Ascending aorta (tissue), 2 donors: ENCODE measurements around the gene KIF26B. TPM values are rescaled to one million over a fixed set of nuclear protein-coding genes. Genes with fewer than 3 reads are reported as not detected.

Source experiments
- DNase-seq, 2 donors: peaks; one replicate each; pipeline ENCODE4 v3.0.0-alpha.2; 2019; ENCODE audit warnings: low spot score in 2 of 2
- H3K27ac ChIP-seq, 2 donors: fragments of 200-600 bp; sonication (generic); one replicate each; pipeline ENCODE4 v1.5.1; 2016 to 2017; ENCODE audit warnings: mild to moderate bottlenecking in 1 of 2
- H3K27me3 ChIP-seq: fragments of 200-600 bp; sonication (generic); one replicate; pipeline ENCODE4 v1.5.1; 2017
- H3K36me3 ChIP-seq, 2 donors: fragments of 200-600 bp; sonication (generic); one replicate each; pipeline ENCODE4 v1.5.1; 2016
- H3K4me1 ChIP-seq, 2 donors: fragments of 200-600 bp; sonication (generic); one replicate each; pipeline ENCODE4 v1.5.1; 2016 to 2017; ENCODE audit warnings: mild to moderate bottlenecking in 1 of 2
- H3K4me3 ChIP-seq, 2 donors: fragments of 200-600 bp; sonication (generic); one replicate each; pipeline ENCODE4 v1.5.1; 2016 to 2017; ENCODE audit warnings: mild to moderate bottlenecking in 1 of 2
- H3K9me3 ChIP-seq, 2 donors: fragments of 200-600 bp; sonication (generic); one replicate each; pipeline ENCODE4 v1.5.1; 2016
- CTCF ChIP-seq, 3 experiments: fragments of 200-600 bp in 2 of 3; fragments of 450-650 bp in 1 of 3; sonication (generic) in 2 of 3; IDR thresholded peaks; one replicate each; pipeline ENCODE4 v1.5.1; 2016 to 2019; ENCODE audit warnings: antibody characterized with exemption in 3 of 3, mild to moderate bottlenecking in 1 of 3, moderate library complexity in 1 of 3
- intact Hi-C: fragments of 100-400 bp; cut with DNase I; formaldehyde crosslinking; loops from one replicate; pipeline ENCODE4 v1.15.1; 2023
- total RNA-seq: library from RNA; depleted of rRNA; stranded (reverse); fragments of >200 nt; gene quantifications from one replicate; pipeline ENCODE4 v1.1.0, GENCODE V29; 2016

The KIF26B gene
- total RNA-seq, 1 donor from 2014 or later: not detected

- Histone ChIP-seq H3K27ac (no peak overlapping the region), H3K9me3 (no peaks in the 10 kb centered on the region), H3K4me3 (no peak overlapping the region), H3K4me1 (no peaks in the 10 kb centered on the region), H3K36me3 (no peaks in the 10 kb centered on the region), H3K27me3 (no peaks in the 10 kb centered on the region)
- intact Hi-C loops: no loop called here
- no peak for TF ChIP-seq CTCF (IDR thresholded peaks at IDR 0.05)
- no peak for DNase-seq
Observed at GRCh38 chr1:245552331-245552730, 397.5 kb downstream of the KIF26B start.

GRCh38 chr1:245556057-245556456 lies 401.3 kb downstream of the KIF26B start:
- TF ChIP-seq CTCF (IDR thresholded peaks at IDR 0.05): no peak
- intact Hi-C loops: no loop called here
- no peaks in the 10 kb centered on the region for H3K9me3 ChIP-seq
- no peak overlapping the region for H3K4me3 ChIP-seq
- no peaks in the 10 kb centered on the region for H3K27me3 ChIP-seq
- no peaks in the 10 kb centered on the region for H3K4me1 ChIP-seq
- DNase-seq: no peak
- H3K36me3 ChIP-seq: no peaks in the 10 kb centered on the region
- no peak overlapping the region for H3K27ac ChIP-seq

- TF ChIP-seq CTCF (IDR thresholded peaks at IDR 0.05): no peak
- intact Hi-C loops: no loop called here
- no peaks in the 10 kb centered on the region for H3K4me1 ChIP-seq
- H3K27me3 ChIP-seq: no peaks in the 10 kb centered on the region
- no peaks in the 10 kb centered on the region for H3K9me3 ChIP-seq
- H3K36me3 ChIP-seq: no peaks in the 10 kb centered on the region
- H3K4me3 ChIP-seq: no peak overlapping the region
- DNase-seq: no peak
- no peak overlapping the region for H3K27ac ChIP-seq
Observed at GRCh38 chr1:245558069-245558468, 403.3 kb downstream of the KIF26B start.

- H3K9me3 ChIP-seq: no peaks in the 10 kb centered on the region
- intact Hi-C loops: no loop called here
- DNase-seq: no peak
- no peak overlapping the region for H3K4me3 ChIP-seq
- H3K4me1 ChIP-seq: no peaks in the 10 kb centered on the region
- no peak overlapping the region for H3K27ac ChIP-seq
- H3K27me3 ChIP-seq: no peaks in the 10 kb centered on the region
- no peaks in the 10 kb centered on the region for H3K36me3 ChIP-seq
- TF ChIP-seq CTCF (IDR thresholded peaks at IDR 0.05): no peak
Observed at GRCh38 chr1:245560316-245560859, 405.6 kb downstream of the KIF26B start.

GRCh38 chr1:245561665-245562234 lies 407.0 kb downstream of the KIF26B start:
- Histone ChIP-seq H3K9me3 (no peaks in the 10 kb centered on the region), H3K27ac (no peak overlapping the region), H3K4me3 (no peak overlapping the region), H3K36me3 (no peaks in the 10 kb centered on the region), H3K27me3 (no peaks in the 10 kb centered on the region), H3K4me1 (no peaks in the 10 kb centered on the region)
- TF ChIP-seq CTCF (IDR thresholded peaks at IDR 0.05): no peak
- intact Hi-C loops: no loop called here
- no peak for DNase-seq

- no peaks in the 10 kb centered on the region for H3K9me3 ChIP-seq
- no peaks in the 10 kb centered on the region for H3K36me3 ChIP-seq
- no peak overlapping the region for H3K27ac ChIP-seq
- intact Hi-C loops: no loop called here
- H3K27me3 ChIP-seq: no peaks in the 10 kb centered on the region
- H3K4me3 ChIP-seq: no peak overlapping the region
- no peaks in the 10 kb centered on the region for H3K4me1 ChIP-seq
- no peak for TF ChIP-seq CTCF (IDR thresholded peaks at IDR 0.05)
- DNase-seq: no peak
Observed at GRCh38 chr1:245566134-245566533, 411.3 kb downstream of the KIF26B start.
